HG03460 (cell line): ENCODE data around the gene DCC.

Experiments used
- ATAC-seq: cut with Tn5 transposase; IDR thresholded peaks from one replicate; pipeline ENCODE4 v1.9.1; 2021; ENCODE audit not compliant: unreplicated experiment

Gene DCC

GRCh38 chr18:52339891-52340371 is at the start of gene DCC:
Gene DCC (plus strand): TSS chr18:52340197. CDS start chr18:52340788, 591 bp downstream.
- ATAC-seq, result no peak

GRCh38 chr18:52310651-52311050 is 29.3 kb upstream of the DCC start:
- no peak for ATAC-seq

GRCh38 chr18:52311331-52311730 is 28.7 kb upstream of the DCC start:
- ATAC-seq, result no peak

GRCh38 chr18:52312346-52312745 is 27.7 kb upstream of the DCC start:
- ATAC-seq, result no peak

GRCh38 chr18:52313213-52313612 is 26.8 kb upstream of the DCC start:
- ATAC-seq, result no peak

- ATAC-seq, result no peak
Observed at GRCh38 chr18:52319424-52319983, 20.5 kb upstream of the DCC start.

GRCh38 chr18:52322307-52322706 is 17.7 kb upstream of the DCC start:
- ATAC-seq, result no peak

- no peak for ATAC-seq
Observed at GRCh38 chr18:52323802-52324201, 16.2 kb upstream of the DCC start.

- no peak for ATAC-seq
Observed at GRCh38 chr18:52325997-52326396, 14.0 kb upstream of the DCC start.

GRCh38 chr18:52333860-52334259 is 6.1 kb upstream of the DCC start:
- no peak for ATAC-seq

- ATAC-seq, result no peak
Observed at GRCh38 chr18:52334307-52334706, 5.7 kb upstream of the DCC start.

GRCh38 chr18:52334896-52335295 is 5.1 kb upstream of the DCC start:
- ATAC-seq, result no peak

- ATAC-seq, result no peak
Observed at GRCh38 chr18:52337276-52337675, 2.7 kb upstream of the DCC start.

GRCh38 chr18:52340406-52341102 is 557 bp downstream of the DCC start:
- ATAC-seq, result no peak

- ATAC-seq, result no peak
Observed at GRCh38 chr18:52341103-52341432, 1.1 kb downstream of the DCC start.

GRCh38 chr18:52341608-52342381 is 1.8 kb downstream of the DCC start:
- ATAC-seq, result no peak

- no peak for ATAC-seq
Observed at GRCh38 chr18:52342456-52342855, 2.5 kb downstream of the DCC start.

GRCh38 chr18:52343138-52343537 is 3.1 kb downstream of the DCC start:
- ATAC-seq, result no peak

GRCh38 chr18:52343731-52344340 is 3.8 kb downstream of the DCC start:
- no peak for ATAC-seq

- no peak for ATAC-seq
Observed at GRCh38 chr18:52344881-52345280, 4.9 kb downstream of the DCC start.

GRCh38 chr18:52345428-52345827 is 5.4 kb downstream of the DCC start:
- no peak for ATAC-seq

- ATAC-seq, result no peak
Observed at GRCh38 chr18:52348209-52348608, 8.2 kb downstream of the DCC start.
